ENCODE data around the gene CCL4L2.
"Not testable (repeated sequence)": the region's sequence is repeated elsewhere in the genome, so short reads cannot be mapped to it uniquely, and the experiment has no call there.

DNA sequence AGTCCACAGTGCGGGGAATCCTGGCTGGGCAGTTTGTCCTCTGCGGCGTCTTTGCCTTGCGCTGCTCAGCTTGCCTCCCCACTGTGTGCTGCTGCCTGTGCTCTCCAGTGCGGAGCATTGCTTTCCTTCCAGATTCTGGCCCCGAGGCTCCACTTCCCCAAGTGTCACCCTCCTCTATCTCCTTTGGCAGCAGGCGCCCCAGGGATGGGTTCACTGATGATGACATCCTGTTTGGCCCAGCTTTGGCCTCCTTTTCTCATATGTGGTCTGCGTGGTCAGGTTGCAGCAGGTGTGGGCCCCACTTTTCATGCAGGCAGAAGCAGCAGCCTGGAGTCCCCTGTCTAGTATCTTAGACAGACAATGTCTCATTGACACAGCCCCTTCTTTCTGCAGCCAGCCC lies 9.4 kb upstream of the CCL4L2 start:
- not testable (repeated sequence) for TF ChIP-seq POLR2A, POLR2AphosphoS5 (IDR thresholded peaks at IDR 0.05)
- TF ChIP-seq, protein P1, sequence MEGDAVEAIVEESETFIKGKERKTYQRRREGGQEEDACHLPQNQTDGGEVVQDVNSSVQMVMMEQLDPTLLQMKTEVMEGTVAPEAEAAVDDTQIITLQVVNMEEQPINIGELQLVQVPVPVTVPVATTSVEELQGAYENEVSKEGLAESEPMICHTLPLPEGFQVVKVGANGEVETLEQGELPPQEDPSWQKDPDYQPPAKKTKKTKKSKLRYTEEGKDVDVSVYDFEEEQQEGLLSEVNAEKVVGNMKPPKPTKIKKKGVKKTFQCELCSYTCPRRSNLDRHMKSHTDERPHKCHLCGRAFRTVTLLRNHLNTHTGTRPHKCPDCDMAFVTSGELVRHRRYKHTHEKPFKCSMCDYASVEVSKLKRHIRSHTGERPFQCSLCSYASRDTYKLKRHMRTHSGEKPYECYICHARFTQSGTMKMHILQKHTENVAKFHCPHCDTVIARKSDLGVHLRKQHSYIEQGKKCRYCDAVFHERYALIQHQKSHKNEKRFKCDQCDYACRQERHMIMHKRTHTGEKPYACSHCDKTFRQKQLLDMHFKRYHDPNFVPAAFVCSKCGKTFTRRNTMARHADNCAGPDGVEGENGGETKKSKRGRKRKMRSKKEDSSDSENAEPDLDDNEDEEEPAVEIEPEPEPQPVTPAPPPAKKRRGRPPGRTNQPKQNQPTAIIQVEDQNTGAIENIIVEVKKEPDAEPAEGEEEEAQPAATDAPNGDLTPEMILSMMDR (IDR thresholded peaks at IDR 0.05), result not testable (repeated sequence)

All from breast epithelium (tissue), 3 donors.